Measurements from ENCODE around the gene JAZF1.

The JAZF1 gene

GRCh38 chr7:28192786-28193585 lies 12.4 kb upstream of the JAZF1 start:
- FAIRE-seq (no peak), DNase-seq (ENCODE audit: insufficient read length, low spot score) (no peak)

GRCh38 chr7:28191751-28192150 lies 11.2 kb upstream of the JAZF1 start:
- FAIRE-seq = no peak

GRCh38 chr7:28191184-28191583 lies 10.6 kb upstream of the JAZF1 start:
- FAIRE-seq (no peak), DNase-seq (ENCODE audit: insufficient read length, low spot score) (no peak)

More at GRCh38 chr7:28191751-28192150, 11.2 kb upstream of the JAZF1 start:
- no peak for DNase-seq (ENCODE audit: insufficient read length, low spot score)

- DNase-seq (ENCODE audit: insufficient read length, low spot score) (no peak), FAIRE-seq (no peak)
Measured at GRCh38 chr7:28190077-28190710, 9.6 kb upstream of the JAZF1 start.

DNA sequence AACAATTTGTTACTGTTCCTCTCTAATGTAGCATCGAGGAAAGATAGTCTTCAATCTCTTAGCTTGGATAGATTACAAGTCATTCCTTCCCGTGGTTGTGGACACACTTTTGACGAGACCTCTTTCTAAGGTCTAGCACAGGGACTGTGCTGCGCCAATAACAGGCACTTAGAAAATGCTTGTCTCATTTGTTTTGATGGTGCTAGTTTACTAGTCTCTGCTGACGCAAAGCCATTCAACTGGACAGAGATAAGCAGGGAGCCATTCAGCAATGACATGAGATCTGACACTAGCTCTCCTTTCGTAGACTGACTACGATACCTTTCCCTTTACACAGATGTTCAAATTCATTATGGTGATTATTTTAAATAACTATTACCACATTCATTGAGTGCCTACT lies 6.4 kb upstream of the JAZF1 start:
- DNase-seq (ENCODE audit: insufficient read length, low spot score) (no peak), FAIRE-seq (no peak)

GRCh38 chr7:28183627-28184026 lies 3.0 kb upstream of the JAZF1 start:
- no peak for FAIRE-seq
- no peak for DNase-seq (ENCODE audit: insufficient read length, low spot score)

DNA sequence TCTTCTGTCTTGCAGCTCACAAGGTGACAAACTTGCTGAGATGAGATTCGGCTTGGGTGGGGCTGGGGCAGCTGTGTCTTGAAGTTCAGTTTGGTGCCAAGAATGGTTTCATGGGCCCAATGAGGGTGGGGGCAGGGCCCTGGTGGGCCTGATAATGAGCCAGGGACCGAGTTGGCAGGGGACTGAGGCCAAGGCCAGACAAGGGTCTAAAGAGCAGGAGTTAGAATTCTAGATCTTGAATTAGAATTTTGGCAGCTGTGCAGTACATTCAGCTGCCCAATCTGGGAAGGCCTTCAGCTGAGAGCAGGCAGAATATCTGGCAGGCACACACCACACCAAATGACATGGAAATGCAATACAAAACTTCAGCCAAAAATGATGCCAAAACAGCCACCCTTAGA lies 1.5 kb upstream of the JAZF1 start:
- FAIRE-seq = no peak

GRCh38 chr7:28181416-28181815 lies 821 bp upstream of the JAZF1 start:
- FAIRE-seq (no peak), DNase-seq (ENCODE audit: insufficient read length, low spot score) (no peak)

More for the DNA sequence above, 1.5 kb upstream of the JAZF1 start:
- no peak for DNase-seq (ENCODE audit: insufficient read length, low spot score)

- no peak for FAIRE-seq
- no peak for DNase-seq (ENCODE audit: insufficient read length, low spot score)
Measured at GRCh38 chr7:28180031-28180363, 598 bp downstream of the JAZF1 start.

DNA sequence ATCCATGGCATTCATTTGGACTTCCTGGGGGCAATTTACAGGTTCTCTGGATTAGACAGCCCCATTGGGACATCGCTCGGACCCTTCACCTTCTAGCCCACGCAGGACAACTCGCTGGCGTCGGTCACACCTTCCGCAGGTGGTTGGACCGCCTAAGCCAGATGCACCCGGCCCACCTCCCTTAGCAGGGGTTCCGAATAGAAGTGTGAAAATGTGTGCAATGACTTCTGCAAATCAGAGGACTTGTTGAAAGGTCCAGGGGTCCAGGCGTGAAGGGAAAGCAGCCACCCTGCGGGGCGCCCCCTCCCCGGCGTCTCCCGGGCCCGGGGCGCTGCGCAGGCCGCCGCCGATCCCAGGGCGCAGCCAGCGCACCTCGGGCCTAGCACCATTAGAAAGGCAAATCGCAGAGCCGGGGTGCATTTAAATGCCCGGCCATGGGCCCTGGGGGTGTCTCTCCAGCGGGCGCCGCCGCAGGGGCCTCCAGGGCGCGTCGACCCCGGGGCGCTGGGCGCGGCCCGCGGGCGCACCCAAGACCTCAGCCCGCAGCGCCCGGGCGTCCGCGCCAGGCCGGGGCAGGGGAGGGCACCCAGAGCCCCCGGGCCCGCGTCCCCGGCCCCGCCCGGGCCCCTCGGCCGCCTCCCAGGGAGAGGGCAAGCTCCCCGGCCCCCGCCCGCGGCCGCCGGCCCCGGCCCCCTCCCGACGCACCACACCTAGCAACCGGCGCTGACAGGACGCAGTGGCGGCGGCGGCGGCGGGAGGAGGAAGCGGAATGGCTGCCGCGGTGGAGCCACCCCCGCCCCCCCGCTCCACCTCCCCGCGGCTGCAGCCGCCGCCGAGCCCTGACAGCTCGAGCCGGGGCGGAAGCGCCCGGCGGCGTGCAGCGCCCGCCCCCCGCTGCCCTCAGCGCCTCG lies 1.2 kb downstream of the JAZF1 start:
- no peak for FAIRE-seq
- peak; percentile 86 for DNase-seq (ENCODE audit: insufficient read length, low spot score)

- FAIRE-seq = no peak
- no peak for DNase-seq (ENCODE audit: insufficient read length, low spot score)
Measured at GRCh38 chr7:28178599-28178998, 2.0 kb downstream of the JAZF1 start.

DNA sequence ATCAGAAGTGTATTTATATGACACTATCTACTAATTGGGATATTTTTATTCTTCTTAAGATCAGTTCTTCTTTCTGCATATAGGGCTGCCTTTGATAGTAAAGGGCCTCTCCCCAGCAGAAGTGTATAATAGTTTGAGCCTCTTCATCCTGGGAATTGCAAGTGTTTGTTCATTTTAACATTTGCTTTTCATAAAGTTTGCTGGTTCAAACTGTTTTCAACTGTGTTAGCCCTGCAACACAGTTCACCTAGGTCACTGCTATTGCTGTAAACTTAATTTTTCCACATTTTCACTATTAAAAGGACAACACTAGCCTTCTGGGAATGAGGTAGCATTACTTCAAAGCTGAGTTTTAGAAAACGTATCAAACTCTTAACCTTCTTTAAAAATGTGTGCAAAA lies 2.8 kb downstream of the JAZF1 start:
- DNase-seq (ENCODE audit: insufficient read length, low spot score) (no peak), FAIRE-seq (no peak)

GRCh38 chr7:28176645-28177044 lies 4.0 kb downstream of the JAZF1 start:
- no peak for FAIRE-seq
- DNase-seq (ENCODE audit: insufficient read length, low spot score) = no peak

DNA sequence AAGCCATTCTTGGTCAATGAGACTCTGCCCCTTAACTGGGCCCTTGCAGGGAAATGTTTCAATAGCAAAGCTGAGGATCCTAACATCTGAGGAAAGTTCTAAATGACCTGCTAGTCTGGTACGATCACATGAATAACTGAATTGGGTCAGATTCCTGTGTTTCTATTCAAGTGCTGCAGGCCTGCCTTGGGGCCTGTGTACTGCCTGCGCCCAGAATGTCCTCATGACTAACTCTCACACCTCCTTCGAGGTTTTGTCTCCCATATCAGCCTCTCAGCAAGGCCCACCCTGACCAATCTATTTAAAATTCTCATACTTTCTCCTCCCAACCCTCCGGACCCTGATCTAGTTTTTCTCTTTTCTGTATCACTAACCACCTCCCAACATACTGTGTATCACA lies 4.4 kb downstream of the JAZF1 start:
- DNase-seq (ENCODE audit: insufficient read length, low spot score) = no peak

DNA sequence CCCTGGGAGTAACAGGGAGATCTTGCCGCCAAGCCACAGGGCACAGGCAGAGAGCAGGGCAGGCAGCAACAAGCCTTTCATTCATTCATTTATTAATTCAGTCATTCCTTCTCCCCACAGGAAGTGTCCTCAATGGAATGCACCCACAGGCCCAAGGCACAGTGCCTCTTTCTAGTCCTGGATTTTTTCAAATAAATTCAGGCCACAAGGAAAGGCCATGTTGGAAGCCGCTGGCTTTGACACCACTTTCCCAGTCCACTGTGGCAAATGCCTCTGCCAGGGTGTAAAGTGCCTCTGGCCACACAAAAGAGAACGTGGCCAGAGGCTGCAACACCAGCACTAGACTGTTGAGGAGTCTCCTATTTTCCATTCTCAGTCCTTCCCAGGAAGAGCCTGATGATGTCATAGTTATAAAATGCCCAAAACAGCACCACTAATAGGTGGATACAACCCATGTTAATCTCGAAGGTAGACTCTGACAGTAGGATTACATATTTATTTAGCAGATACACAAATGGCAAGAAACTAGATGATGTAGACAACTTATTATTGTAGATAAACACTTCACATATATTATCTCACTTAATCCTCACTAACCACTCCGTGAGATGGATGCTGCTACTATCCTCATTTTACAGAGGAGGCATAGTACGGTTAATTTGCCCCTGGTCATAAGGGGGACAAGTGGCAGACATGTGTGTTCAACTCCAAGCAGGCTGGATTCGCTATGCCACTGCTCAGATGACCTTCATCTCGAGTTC lies 5.5 kb downstream of the JAZF1 start:
- no peak for FAIRE-seq
- DNase-seq (ENCODE audit: insufficient read length, low spot score) = no peak

More for the DNA sequence above, 4.4 kb downstream of the JAZF1 start:
- FAIRE-seq = no peak

DNA sequence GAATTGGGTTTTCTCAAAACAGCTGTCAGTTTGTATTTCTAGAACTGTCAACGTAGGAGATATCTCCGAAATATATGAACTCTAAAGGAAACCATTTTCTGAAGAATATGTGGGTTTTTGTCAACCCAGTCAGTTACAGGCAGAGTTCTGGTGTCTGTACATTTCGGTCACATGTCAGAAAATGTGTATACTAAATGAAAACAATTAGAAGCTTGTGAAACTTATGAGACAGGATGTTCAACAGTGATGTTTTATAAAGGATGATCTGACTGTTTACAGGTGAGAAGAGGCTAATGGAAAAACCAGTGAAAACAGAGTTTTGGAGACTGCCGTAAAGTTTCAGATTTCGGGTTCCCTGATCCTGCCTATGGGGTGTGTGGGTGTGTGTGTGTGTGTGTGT lies 6.2 kb downstream of the JAZF1 start:
- FAIRE-seq (no peak), DNase-seq (ENCODE audit: insufficient read length, low spot score) (no peak)

DNA sequence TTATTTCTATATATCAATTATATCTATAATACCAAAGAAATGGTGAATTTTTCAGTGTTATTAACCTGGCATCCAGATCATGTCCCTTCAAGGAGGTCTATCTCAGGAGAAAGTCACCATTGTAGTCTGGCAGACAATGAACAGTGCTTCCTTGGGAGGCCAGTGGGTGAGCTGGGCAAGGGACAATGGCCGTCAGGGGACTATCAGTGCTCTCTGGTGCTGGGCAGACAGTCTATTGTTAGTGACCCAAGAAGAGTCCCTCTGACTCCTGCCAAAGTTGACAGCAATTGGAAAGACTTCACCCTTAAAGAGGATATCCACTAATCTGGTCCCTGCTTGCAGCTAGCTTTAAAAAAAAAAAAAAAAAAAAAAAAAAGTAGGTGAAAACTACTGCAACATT lies 7.1 kb downstream of the JAZF1 start:
- FAIRE-seq = no peak

GRCh38 chr7:28172958-28173357 lies 7.6 kb downstream of the JAZF1 start:
- no peak for DNase-seq (ENCODE audit: insufficient read length, low spot score)
- no peak for FAIRE-seq

More for the DNA sequence above, 7.1 kb downstream of the JAZF1 start:
- DNase-seq (ENCODE audit: insufficient read length, low spot score) = no peak

- DNase-seq (ENCODE audit: insufficient read length, low spot score) = no peak
- FAIRE-seq = no peak
Measured at GRCh38 chr7:28170701-28171100, 9.9 kb downstream of the JAZF1 start.

- no peak for FAIRE-seq
- DNase-seq (ENCODE audit: insufficient read length, low spot score) = no peak
Measured at GRCh38 chr7:28169230-28169629, 11.4 kb downstream of the JAZF1 start.
